Subcutaneous adipose tissue (tissue), 4 donors: Measurements from ENCODE around the gene MRPL4. TPM values are rescaled to one million over a fixed set of nuclear protein-coding genes. Genes with fewer than 3 reads are reported as not detected.

Experiments
- small RNA-seq: library from RNA; depleted of rRNA; stranded (forward); fragments of <200 nt; gene quantifications from one replicate; pipeline ENCODE3, GENCODE V24; 2016
- total RNA-seq, 4 donors: library from RNA; depleted of rRNA; stranded (reverse); fragments of >200 nt; gene quantifications; one replicate each; pipeline ENCODE4 v1.1.0, GENCODE V29; 2016
- TF ChIP-seq, protein P1 (sequence below): fragments of 450-650 bp; IDR thresholded peaks from one replicate; pipeline ENCODE4 v1.5.1; 2016; ENCODE audit warnings: low read depth, mild to moderate bottlenecking, control low read depth, antibody characterized with exemption, moderate library complexity

The MRPL4 gene
- total RNA-seq, 4 donors from 2014 or later, result 30.6 to 60.8 (median 31.0) TPM

DNA sequence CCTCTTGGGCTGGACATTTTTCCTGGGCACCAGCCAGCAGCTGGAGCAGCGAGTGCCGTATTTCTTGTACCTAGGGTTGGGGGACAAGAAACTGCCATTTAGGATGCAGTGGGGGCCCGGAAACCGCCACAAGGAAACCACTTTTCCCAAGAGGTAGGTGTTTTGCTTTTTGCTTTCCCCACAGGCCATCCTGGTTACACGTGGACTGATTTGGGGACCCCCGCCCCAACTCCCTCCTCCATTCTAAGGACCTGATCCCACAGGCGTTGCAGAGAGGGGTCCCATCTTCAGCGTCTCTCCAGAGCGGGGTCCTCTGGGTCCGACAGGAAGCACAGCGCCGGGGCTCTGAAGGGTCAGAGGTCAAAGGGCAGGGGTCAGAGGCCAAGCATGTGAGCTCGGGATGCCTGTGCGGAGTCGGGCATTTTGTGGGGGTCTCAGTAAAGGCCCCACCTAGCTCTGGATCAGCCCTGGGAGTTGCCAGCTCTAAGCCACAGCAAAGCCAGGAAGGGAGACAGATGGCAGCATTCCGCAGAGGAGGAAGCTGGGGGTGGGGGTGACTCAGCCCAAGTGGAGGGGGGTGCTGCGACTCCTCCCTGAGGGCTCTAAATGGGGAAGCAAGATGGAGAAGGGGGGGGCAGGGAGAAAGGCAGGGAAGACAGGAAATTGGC, 53.3 kb downstream of the MRPL4 start:
- TF ChIP-seq, protein P1, sequence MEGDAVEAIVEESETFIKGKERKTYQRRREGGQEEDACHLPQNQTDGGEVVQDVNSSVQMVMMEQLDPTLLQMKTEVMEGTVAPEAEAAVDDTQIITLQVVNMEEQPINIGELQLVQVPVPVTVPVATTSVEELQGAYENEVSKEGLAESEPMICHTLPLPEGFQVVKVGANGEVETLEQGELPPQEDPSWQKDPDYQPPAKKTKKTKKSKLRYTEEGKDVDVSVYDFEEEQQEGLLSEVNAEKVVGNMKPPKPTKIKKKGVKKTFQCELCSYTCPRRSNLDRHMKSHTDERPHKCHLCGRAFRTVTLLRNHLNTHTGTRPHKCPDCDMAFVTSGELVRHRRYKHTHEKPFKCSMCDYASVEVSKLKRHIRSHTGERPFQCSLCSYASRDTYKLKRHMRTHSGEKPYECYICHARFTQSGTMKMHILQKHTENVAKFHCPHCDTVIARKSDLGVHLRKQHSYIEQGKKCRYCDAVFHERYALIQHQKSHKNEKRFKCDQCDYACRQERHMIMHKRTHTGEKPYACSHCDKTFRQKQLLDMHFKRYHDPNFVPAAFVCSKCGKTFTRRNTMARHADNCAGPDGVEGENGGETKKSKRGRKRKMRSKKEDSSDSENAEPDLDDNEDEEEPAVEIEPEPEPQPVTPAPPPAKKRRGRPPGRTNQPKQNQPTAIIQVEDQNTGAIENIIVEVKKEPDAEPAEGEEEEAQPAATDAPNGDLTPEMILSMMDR, result no peak

DNA sequence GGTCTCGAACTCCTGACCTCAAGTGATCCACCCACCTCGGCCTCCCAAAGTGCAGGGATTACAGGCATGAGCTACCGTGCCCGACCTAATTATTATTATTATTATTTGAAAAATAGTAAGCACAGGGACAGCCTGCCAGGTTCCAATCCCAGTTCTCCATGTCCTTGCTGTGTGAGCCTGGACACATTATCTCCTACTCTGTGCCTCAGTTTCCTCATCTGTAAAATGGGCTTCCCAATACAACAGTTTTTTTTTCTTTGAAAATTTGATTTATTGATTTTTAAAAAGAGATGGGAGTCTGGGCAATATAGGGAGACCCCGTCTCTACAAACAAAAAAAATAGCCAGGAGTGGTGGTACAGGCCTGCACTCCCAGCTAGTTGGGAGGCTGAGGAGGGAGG, 54.3 kb downstream of the MRPL4 start:
- TF ChIP-seq, protein P1, result no peak

DNA sequence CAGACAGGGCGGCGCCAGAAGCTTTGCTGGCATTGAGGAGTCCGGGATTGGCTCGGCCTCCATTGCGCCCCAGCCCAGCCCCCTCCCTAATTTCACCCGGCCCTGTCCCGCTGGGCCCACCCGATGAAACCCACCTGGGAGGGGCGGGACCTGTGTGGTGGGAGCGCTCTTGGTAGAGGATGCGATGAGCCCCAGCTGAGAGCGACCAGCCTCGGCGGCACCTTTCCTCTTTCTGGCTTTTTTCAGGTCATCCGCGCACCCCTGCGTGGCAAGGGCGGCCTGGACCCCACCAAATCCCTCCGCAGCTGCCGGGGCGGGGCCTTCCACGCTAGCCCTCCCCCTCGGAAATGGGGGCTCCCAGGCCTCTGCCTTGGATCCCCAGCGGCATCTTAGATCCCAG, 57.4 kb downstream of the MRPL4 start, which contains the start of gene ZGLP1:
ZGLP1 (minus strand) TSS at position 393 of the 400 bp plus-strand sequence.
- TF ChIP-seq, protein P1, result no peak

Small RNA genes lying within 50 kb of the gene (small RNA-seq; reads per million reads assigned to genes)
- gene AC011511.1 (not detected), gene MIR4322 (not detected)

Other genes with a start within 250 kb of the MRPL4 start
- gene COL5A3, start 241.7 kb upstream of the MRPL4 start, total RNA-seq, result 10 to 100 TPM; 18.8 to 79.1 (median 35.0) TPM
- 1 to 10 TPM in 1 of 4 donors, not detected in 3; 1.3 TPM for gene RDH8, start 238.7 kb upstream of the MRPL4 start, total RNA-seq
- gene SHFL, start 165.9 kb upstream of the MRPL4 start, total RNA-seq, result 10 to 100 TPM in 3 of 4 donors, 1 to 10 TPM in 1; 8.6 to 36.7 (median 25.6) TPM
- gene ANGPTL6, start 149.5 kb upstream of the MRPL4 start, total RNA-seq, result under 1 TPM in 1 of 4 donors, not detected in 3; 0.85 TPM
- gene PPAN, start 145.9 kb upstream of the MRPL4 start, total RNA-seq, result 10 to 100 TPM; 14.2 to 31.8 (median 15.0) TPM
- gene P2RY11, start 140.5 kb upstream of the MRPL4 start, total RNA-seq, result 10 to 100 TPM in 1 of 4 donors, 1 to 10 TPM in 2, not detected in 1; 2.4 to 16.8 (median 5.7) TPM
- 100 to 1,000 TPM; 163 to 283 (median 235) TPM for gene EIF3G, start 132.3 kb upstream of the MRPL4 start, total RNA-seq
- 10 to 100 TPM; 25.5 to 60.7 (median 41.5) TPM for gene DNMT1, start 57.3 kb upstream of the MRPL4 start, total RNA-seq
- gene S1PR2, start 20.9 kb upstream of the MRPL4 start, total RNA-seq, result 10 to 100 TPM in 1 of 4 donors, 1 to 10 TPM in 3; 7.7 to 10.1 (median 9.1) TPM
- gene ICAM1, start 18.9 kb downstream of the MRPL4 start, total RNA-seq, result 10 to 100 TPM; 11.4 to 43.4 (median 31.9) TPM
- 1 to 10 TPM in 2 of 4 donors, not detected in 2; 1.1 to 2.4 TPM for gene ICAM4, start 34.7 kb downstream of the MRPL4 start, total RNA-seq
- gene ICAM5, start 37.7 kb downstream of the MRPL4 start, total RNA-seq, result under 1 TPM; 0.16 to 0.68 (median 0.52) TPM
- gene ZGLP1, start 57.6 kb downstream of the MRPL4 start, total RNA-seq, result 1 to 10 TPM in 3 of 4 donors, under 1 TPM in 1; 0.49 to 5.8 (median 2.2) TPM
- 10 to 100 TPM in 2 of 4 donors, 1 to 10 TPM in 2; 7.3 to 17.2 (median 9.1) TPM for gene FDX2, start 63.8 kb downstream of the MRPL4 start, total RNA-seq
- 10 to 100 TPM in 1 of 4 donors, 1 to 10 TPM in 3; 5.9 to 22.4 (median 8.2) TPM for gene RAVER1, start 81.3 kb downstream of the MRPL4 start, total RNA-seq
- 10 to 100 TPM in 1 of 4 donors, 1 to 10 TPM in 3; 4.9 to 17.3 (median 9.2) TPM for gene ICAM3, start 87.4 kb downstream of the MRPL4 start, total RNA-seq
- 10 to 100 TPM; 59.2 to 94.4 (median 75.9) TPM for gene TYK2, start 128.4 kb downstream of the MRPL4 start, total RNA-seq
- 100 to 1,000 TPM in 2 of 4 donors, 10 to 100 TPM in 2; 85.3 to 181 (median 119) TPM for gene CDC37, start 151.3 kb downstream of the MRPL4 start, total RNA-seq
- gene PDE4A, start 168.3 kb downstream of the MRPL4 start, total RNA-seq, result 10 to 100 TPM; 14.3 to 26.6 (median 17.8) TPM